Measurements from ENCODE around the gene FAM131C. TPM values are rescaled to one million over a fixed set of nuclear protein-coding genes. Genes with fewer than 3 reads are reported as not detected.

FAM131C gene
- polyA plus RNA-seq, 4 donors: 1.4 to 2.3 (median 2.0) TPM

DNA sequence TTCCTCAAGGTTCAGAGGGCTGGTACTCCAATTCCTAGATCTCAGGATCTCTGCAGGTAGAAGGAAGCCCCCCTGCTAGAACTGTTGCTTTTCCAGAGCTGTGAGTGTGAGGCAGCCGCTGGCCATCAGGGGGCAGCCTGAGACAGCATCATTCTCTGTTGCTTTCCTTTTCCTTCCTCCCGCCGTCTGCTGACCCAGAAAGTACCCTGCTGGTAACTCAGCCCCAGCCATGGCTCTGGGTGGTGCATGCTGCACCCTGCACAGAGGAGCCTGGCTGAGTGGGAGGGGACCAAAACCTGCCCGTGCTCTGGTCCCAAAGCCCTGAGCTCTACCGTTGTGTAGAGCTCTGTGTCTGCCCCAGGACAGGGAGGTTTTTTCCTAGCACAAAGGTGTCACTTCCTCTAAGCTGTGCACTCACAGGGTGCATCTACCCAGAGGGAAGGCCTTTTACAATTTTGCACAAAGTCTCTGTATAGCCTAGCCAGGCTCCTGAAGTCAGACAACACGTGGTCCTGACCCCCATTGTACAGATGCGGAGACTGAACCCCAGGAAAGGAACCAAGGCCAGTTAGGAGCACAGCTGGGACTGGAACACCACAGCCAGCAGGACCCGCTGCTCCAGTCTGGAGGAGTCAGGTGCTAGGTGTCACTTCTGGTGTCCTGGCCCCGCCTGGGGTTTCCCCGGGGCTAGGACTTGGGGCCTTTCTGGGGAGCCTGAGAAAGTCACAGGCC, 5.6 kb upstream of the FAM131C start:
- peak; percentile 57 to 77 (median 69) for DNase-seq (ENCODE audit: low read depth in 4 of 4, low spot score in 3 of 4)

DNA sequence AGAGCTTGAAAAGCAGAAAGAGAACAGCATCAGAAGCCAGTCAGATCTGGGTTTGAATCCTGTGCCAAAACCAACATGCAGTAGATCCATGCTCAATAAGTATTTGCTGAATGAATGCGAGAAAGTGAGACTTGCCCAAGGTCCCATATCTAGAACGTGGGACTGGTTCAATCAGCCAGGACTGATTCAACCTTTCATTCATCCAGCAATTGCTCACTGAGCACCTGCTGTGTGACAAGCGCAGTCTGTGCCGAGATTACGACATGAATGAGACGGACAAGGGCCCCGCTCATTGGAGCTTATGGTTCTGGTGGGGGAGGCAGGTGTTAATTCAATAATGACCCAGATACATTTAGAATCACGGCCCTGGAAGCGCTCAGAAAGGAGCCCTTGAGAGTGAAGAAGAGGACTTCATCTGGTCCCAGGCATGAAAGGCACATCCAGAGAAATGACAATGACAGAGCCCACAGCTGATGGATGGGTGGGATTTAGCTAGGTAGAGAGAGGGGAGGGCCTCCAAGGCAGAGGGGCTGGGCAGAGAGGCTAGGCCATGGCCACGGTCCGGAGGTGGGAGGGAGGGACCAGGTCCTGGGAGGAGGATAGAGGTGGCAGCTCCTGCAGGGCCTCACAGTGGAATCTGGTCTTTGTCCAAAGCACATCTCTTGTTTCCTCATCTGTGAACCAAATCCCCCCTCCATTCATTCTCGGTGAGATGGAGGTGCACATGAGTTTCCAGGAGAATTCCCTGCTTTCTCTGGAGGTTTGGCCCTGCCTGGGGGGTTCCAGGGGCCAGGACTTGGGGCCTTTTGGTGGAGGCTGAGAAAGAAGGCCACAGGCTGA, 4.2 kb upstream of the FAM131C start:
- no peak for DNase-seq (ENCODE audit: low read depth in 4 of 4, low spot score in 3 of 4)

DNA sequence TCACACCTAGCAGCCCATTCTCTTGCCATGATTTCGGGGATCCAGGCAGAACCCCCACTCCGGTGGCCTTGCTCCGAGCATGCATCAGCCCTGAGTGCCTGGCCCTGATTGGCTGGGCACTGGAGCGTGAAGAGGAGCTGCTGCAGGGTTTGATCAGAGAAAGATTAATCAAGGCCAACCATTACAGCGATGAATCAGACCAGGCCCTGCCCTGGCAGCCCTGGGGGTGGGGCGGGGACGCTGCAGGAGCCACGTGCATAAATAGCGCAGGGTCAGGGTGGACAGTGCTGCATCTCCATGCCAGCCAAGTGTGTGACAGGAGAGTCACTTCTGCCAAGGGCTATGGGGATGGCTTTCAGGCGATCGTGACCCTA, 3.4 kb upstream of the FAM131C start:
- DNase-seq (ENCODE audit: low read depth in 4 of 4, low spot score in 3 of 4): no peak

DNA sequence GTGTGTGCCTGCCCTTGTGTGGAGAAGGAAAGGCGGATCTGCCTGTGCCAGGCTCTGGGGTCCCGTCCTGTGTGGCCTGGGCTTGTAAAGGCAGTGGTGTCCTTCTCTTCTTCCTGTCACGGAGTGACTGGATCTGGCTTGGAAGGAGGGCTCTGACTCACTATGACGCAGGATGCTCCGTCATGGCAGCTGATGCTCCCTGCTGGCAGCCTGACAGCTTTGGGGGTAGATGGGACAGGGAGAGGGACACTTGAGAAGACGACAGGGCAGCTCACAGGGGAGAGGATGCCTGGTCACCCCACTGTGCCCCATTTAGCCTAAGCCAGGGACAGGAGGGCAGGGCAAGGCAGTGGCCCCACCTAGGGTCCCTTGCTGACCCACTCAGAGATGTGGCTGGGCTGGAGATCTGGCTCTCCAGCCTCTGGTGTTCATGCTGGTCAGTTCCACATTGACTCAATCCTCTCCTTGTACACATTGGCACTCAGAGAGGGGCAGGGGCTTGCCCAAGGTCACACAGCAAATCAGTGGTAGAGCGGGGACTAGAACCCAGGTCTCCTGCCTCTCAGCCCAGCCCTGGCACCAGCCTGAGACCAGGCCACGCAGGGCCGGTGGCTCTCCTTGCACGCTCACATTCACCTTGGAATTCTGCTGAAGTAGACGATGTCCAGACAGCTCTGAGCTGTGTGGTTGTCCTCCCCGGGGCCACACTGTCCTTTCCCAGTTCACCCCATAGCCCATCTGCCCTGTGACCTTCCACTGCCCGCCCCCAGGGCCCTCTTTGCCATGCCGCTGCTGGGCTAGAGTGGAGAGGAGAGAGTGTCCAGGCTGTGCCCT, 2.8 kb upstream of the FAM131C start:
- DNase-seq (ENCODE audit: low read depth in 4 of 4, low spot score in 3 of 4): no peak

DNA sequence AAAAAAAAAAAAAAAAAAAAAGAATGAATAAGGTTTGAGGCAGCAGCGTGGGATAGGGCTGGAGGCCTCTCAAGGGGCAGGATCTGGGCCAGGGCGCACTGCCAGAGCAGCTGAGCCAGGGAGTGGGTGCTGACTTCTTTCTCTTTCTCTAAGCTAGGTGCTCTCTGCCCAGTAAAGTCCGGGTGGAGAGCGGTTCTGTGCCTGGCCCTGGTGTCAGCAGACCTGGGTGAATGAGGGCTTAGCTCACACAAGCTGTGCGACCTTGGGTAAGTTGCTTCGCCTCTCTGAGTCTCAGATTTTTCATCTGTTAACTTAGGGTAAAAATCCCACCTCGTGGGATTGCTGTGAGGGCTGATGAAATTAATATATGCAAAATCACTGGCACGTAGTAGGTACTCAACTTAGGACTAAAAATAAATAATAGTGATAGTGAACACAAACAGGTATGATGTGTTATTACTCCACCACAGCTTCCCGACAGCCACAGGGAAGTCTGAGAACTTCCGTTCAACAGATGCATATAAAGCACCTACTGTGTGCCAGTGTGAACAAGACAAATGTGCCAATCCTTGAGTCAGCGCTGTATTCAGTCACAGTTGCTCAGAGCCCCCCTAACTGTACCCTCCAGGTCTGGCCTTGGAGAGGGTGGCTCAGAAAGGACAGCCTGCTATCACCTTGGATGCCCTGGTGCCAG, 2.0 kb upstream of the FAM131C start:
- no peak for DNase-seq (ENCODE audit: low read depth in 4 of 4, low spot score in 3 of 4)

DNA sequence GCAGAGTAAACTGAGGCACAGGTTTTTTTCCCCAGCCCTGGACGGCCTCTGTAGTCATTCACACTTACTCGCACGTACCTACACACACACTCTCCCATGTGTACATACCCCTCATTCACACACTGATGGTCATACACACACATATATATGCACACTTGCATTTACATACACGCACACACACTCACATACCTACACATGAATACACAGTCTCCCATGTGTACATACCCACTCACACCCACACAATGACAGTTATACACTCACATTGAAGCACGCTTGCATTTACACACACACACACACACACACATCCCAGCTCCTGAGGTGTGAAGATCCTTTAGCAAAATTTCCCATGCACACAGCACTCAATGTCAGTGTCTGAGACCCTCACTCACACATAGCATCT, 766 bp upstream of the FAM131C start:
- no peak for DNase-seq (ENCODE audit: low read depth in 4 of 4, low spot score in 3 of 4)

DNA sequence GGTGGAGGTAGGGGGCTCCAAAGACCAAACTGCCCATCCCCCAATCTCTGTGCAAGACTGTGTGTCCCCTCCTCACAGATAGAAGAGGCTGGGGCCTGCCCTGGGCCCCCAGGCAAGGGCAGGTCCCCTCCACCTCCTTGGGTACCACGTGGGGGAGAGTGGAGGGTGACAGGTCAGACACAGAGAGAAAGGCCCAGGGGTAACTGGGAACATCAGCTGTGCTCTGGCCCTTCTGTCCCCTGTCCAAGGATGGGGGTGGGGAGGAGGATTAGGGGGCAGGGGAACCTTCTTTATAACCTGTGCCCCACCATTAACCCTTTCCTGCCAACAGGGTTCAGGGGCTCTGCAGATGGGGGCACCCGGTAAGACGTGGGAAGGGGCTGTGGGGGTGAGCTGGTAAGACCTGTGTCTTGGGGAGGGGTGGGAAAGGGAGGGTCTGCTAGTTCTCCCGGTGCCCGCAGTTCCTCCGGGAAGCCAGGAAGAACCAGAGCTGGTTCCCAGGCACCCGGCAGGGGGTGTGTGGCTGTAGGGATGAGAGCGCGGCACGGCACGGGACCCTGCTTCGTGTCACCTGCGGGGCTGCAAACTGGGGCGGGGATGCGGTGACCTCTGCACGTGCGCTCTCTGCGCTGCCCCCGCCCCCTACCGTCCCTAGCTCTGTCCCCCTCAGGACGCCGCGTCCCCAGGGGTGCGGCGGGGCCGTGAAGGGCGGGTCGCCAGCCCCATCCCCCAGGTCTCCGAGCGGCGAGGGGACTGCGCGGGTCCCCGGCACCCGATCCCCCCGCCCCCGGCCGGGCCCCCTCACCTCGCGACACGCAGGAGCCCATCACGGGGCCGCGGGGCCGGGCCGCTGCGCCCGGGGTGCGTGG, 601 bp downstream of the FAM131C start:
- no peak for DNase-seq (ENCODE audit: low read depth in 4 of 4, low spot score in 3 of 4)

DNA sequence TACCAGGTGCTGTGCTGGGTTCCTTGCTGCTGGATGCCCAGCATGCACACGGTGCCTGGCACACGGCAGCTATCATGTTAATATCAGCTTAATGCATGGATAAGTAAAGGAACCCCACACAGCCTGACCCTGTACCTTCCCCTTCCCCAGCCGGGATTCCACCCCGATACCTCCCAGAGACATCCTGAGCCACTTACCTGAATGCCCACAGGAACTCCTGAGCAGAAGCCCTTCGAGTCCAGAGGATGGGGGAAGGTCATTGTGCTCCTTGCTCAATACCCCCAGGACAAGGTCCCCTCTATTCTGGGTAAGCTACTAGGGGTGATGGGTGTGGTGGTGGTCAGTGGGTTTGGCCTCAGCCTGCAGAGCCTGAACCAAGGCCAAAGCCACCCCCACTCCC, 1.4 kb downstream of the FAM131C start:
- DNase-seq (ENCODE audit: low read depth in 4 of 4, low spot score in 3 of 4): no peak

DNA sequence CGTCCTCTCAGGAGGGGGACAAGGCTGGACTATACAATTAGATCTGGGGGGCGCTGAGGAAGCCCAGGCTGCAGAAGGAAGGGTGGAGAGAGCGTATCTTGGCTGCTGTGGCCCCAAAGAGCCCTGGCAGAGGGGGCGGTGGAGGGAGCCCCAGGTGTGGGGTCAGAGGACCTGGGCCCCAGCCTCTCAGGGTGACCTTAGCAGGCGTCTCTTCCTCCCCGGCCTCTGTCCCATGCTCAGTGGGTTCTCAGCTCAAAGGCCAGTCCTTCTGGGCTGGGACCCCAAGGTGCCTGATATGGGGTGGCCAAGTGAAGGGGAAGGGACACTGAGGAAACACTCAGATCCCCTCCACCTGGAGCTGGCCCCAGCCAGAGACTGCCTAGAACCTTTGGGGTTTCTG, 1.8 kb downstream of the FAM131C start:
- DNase-seq (ENCODE audit: low read depth in 4 of 4, low spot score in 3 of 4): no peak

DNA sequence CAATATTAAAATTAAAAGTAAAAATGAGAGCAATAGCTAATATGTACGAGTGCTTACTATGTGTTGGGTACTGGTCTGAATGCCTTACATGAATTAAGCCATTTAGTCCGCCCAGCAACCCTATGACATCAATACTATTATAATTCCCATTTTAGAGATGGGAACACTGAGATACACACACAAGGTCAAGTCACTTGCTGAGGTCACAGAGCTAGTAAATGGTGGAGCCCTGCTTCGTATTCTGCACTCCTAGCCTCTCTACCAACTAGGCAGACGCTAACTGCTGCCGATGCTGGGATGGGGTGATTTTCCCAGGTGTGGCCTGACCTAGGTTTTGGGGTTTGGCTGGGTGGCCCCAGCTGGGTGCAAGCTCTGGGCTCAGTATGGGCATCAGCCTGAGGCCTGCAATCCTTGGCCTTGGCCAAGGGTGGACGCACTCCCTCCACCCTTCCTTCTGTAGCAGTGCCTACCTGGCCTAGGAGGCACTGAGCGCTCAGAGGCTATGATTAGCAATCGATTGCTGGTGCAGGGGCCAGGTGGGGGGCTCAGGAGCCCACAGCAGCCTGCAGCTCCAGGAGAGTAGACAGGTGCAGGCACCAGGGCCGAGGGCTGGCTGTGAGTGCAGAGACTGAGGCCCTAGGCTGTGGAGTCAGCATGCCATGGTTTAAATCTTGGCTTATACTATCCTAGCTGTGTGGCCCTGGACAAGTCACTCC, 2.7 kb downstream of the FAM131C start:
- DNase-seq (ENCODE audit: low read depth in 4 of 4, low spot score in 3 of 4): no peak

DNA sequence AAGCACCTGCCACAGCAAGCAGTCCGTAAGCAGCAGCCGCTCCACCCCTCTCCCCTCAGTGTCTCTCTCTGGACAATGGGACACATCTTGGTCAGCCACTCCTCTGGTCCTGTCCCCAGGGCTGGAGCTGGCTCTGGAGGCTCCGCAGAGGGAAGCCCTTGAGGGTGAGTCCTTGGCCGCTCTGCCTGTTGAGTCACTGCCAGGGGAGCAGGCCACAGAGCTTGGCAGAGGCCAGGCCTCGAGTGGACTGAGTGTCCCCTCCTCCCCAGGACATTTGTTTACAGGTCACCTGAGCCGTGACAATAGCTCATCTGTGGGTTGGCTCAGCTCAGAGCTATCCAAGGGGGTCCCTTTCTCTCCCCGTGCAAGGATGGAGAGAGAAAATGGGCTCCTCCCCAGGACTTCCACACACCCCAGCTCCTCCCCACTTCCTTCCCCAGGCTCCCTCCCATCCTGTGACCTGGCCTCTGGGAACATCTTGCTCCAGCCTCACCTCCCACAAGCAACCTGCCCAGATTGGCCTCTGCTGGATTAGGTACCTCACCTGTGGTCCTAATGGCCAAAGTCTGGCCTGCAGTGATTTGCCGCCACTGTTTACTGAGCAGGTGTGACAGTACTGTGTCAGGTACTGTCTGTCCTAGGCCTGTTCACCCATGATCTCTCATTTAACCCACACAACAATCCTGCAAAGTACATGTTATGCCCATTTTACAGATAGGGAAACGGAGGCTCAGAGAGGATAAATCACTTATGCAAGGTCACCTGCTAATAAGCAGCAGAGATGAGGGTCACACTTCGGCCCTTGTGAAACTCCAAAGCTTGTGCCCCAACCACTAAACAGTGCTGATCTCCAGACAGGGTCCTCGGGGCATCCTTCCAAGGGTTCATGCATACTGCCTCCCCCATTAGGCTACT, 4.8 kb downstream of the FAM131C start:
- no peak for DNase-seq (ENCODE audit: low read depth in 4 of 4, low spot score in 3 of 4)

DNA sequence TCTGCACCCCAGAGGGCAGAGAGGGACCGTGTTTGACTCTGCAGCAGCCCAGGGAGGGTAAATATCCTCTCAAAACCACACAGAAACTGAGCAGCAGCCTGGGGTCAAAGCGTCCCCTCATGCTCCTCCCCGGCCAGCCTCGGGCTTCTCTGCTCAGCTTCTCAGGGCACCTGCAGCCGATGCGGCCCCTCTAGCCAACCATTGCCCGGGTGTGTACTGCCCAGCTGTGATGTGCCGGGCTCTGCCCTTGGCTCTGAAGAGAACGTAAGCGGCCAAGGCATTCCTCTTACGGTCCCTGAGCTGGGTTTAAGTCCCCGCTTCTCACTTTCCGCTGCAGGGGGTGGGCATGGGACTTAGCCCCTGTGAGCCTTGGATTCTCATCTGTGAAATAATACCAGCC, 5.5 kb downstream of the FAM131C start:
- no peak for DNase-seq (ENCODE audit: low read depth in 4 of 4, low spot score in 3 of 4)

DNA sequence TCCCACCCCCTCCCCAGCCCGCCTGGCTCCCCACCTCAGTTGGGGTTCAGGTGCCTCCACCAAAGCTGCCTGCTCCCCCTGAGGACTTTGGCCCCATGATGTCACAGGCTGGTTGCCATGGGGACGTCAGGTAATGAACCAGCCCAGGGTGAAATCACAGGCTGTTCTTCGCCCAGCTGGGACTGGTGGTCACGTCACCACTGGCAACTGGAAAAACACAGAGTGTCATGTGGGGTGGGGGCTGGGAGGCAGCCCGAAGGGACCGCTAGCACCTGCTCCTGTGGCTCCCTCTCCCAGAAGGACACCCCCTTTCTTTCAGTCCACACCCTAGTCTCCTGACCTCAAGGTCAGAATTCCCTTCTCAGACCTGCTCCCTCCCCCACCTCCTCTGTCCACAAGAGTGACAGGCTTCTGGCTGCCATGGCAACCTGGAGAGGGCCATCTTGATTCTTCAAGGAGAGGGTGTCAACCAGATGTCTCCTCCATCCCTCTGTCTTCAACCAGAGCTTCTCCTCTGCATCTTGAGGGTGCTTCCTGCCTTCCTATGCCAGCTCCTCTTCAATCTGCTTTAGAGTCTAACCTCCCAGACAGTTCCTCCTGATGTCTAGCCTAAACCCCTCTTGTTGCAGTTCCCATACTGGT, 6.2 kb downstream of the FAM131C start:
- no peak for DNase-seq (ENCODE audit: low read depth in 4 of 4, low spot score in 3 of 4)

DNA sequence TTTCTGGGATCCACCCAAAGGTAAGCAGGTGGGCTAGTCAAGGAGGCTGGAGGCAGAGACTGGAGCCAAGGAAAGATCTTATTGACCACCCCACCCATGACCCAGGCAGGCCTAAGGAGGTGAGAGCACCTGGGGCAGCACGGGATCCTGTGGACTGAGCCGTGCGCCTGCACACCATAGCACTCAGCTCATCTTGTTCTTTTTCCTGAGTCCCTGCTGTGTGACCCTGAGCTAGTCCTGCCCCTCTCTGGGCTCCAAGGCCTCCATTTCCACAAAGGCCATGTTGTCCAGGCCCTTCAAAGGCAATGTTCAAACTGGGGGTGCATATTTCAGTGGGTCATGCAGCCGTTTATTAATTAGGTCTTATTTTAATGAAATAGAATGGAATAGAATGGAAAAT, 7.2 kb downstream of the FAM131C start:
- no peak for DNase-seq (ENCODE audit: low read depth in 4 of 4, low spot score in 3 of 4)

DNA sequence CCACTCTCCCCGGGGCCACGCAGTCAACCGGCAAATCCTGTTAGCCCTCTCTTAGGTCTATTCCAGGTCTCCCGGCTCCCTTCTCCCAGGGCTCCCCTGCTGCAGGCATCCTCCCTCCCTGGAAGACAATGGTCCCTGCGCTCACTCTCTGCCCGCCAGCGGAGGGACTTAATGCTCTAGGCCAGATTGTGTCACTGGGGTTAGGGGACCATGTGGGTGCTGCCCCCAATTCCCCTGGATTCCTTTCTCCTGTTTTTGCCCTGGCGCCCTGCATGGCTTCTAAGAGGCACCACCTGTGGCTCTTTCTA, 8.2 kb downstream of the FAM131C start:
- no peak for DNase-seq (ENCODE audit: low read depth in 4 of 4, low spot score in 3 of 4)

DNA sequence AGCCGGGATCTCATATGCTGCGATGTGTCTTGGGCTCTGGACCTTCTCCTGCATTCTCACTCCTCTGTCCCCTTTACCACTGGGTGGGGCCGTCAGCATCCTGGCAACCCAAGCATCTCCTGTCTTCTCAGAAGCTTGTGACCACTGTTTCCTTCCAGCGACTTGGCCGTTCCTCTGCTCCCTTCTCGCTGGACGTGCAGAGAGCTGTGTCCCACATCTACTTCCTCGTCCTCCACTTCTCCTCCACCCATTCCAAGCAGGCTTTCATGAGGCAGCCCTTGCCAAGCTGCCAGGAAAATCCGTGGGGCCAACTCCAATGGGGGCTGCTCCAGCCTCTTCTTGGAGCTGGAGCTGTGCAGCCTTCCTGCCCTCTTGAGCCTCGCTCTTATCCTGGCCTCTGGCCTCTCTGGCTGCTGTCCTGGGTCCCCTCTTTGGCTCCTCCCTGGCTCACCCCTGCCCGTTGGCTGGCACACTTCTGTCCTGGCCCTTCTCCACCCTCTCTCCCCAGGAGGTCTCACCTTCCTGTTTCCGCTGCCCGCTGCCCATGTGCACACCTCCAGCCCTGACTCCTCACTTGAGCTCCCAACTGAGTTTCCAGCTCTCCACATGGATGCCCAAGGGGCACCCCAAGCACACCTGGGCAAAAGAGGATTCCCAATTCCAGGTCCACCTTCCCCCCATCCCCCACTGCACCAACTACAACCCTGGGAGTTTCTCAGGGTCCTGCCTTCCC, 8.7 kb downstream of the FAM131C start:
- DNase-seq (ENCODE audit: low read depth in 4 of 4, low spot score in 3 of 4): no peak

DNA sequence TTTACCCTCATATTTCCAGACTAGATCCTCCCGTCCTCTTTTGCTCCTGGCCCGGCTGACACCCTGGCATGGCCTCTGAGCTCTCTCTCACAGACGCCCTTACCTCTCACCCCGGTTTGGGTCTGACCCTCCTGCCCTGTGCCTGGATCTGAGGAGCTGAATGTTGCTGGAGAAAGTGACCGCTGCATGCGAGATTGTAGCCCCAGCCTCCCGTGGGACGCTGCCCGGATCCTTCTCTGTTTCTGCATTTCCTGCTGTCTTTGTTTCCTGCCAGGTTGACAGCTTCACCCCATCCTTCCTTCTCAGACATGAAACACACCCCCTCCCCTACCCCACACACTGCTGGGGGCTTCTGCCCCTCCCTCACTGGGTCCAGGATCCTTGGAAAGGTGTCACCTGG, 9.5 kb downstream of the FAM131C start:
- DNase-seq (ENCODE audit: low read depth in 4 of 4, low spot score in 3 of 4): no peak

All from right renal pelvis (tissue), 4 donors.